ENCODE results near the gene WFDC1.

WFDC1 gene

GRCh38 chr16:84362471-84362941 lies 67.8 kb downstream of the WFDC1 start:
- in situ Hi-C loops (cut with MboI; ENCODE audit: low sequenced_read_pairs, unreplicated experiment), result no loop called here
- TF ChIP-seq, protein P1, sequence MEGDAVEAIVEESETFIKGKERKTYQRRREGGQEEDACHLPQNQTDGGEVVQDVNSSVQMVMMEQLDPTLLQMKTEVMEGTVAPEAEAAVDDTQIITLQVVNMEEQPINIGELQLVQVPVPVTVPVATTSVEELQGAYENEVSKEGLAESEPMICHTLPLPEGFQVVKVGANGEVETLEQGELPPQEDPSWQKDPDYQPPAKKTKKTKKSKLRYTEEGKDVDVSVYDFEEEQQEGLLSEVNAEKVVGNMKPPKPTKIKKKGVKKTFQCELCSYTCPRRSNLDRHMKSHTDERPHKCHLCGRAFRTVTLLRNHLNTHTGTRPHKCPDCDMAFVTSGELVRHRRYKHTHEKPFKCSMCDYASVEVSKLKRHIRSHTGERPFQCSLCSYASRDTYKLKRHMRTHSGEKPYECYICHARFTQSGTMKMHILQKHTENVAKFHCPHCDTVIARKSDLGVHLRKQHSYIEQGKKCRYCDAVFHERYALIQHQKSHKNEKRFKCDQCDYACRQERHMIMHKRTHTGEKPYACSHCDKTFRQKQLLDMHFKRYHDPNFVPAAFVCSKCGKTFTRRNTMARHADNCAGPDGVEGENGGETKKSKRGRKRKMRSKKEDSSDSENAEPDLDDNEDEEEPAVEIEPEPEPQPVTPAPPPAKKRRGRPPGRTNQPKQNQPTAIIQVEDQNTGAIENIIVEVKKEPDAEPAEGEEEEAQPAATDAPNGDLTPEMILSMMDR (IDR thresholded peaks at IDR 0.05; ENCODE audit: borderline replicate concordance, control extremely low read depth, extremely low read depth, insufficient read depth, missing control alignments), result no peak
- DNase-seq (ENCODE audit: low spot score), result no peak

- TF ChIP-seq, protein P1 (IDR thresholded peaks at IDR 0.05; ENCODE audit: borderline replicate concordance, control extremely low read depth, extremely low read depth, insufficient read depth, missing control alignments), result no peak
- in situ Hi-C loops (cut with MboI; ENCODE audit: low sequenced_read_pairs, unreplicated experiment), result no loop called here
- DNase-seq (ENCODE audit: low spot score), result no peak
Measured at GRCh38 chr16:84366208-84366607, 71.5 kb downstream of the WFDC1 start.

GRCh38 chr16:84367297-84367680 lies 72.6 kb downstream of the WFDC1 start:
- in situ Hi-C loops (cut with MboI; ENCODE audit: low sequenced_read_pairs, unreplicated experiment), result no loop called here
- TF ChIP-seq, protein P1 (IDR thresholded peaks at IDR 0.05; ENCODE audit: borderline replicate concordance, control extremely low read depth, extremely low read depth, insufficient read depth, missing control alignments), result no peak
- DNase-seq (ENCODE audit: low spot score), result no peak

- TF ChIP-seq, protein P1 (IDR thresholded peaks at IDR 0.05; ENCODE audit: borderline replicate concordance, control extremely low read depth, extremely low read depth, insufficient read depth, missing control alignments), result no peak
- in situ Hi-C loops (cut with MboI; ENCODE audit: low sequenced_read_pairs, unreplicated experiment), result no loop called here
- DNase-seq (ENCODE audit: low spot score), result no peak
Measured at GRCh38 chr16:84367750-84368307, 73.2 kb downstream of the WFDC1 start.

DNA sequence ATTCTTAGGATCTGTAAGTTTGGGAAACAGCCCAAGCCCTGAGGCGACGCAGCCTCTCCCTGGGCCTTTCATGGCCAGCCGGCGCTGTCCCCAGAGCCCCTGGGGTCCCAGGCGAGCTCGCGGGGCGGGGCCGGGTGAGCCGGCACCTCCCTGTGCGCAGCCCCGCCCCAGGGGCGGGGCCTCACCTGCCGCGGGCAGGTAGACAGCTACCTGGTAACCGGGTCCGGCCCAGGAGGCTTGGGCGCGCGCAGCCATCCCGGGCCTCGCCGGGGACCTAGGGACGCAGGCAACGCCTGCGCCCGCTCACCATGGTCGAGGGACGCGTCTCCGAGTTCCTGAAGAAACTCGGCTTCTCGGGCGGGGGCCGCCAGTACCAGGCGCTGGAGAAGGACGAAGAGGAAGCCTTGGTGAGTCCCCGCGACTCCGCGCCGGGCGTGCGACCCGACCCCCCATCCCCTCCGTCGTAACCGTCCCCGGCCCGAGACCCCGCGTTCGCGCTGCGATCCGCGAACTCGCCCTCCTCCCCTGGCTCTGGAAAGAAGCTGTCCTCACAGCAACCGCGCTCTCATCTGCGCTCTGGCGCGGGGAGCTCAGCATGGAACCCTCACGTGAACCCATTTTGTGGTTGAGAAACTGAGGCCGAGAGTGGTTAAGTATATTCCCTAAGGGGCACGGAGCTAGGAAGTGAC lies 73.8 kb downstream of the WFDC1 start, which contains the start of gene ATP2C2:
TSS of gene ATP2C2 (plus strand) at position 231 of the 689 bp plus-strand sequence. CDS start at position 309, 78 bp downstream.
- in situ Hi-C loops (cut with MboI; ENCODE audit: low sequenced_read_pairs, unreplicated experiment), result no loop called here
- TF ChIP-seq, protein P1 (IDR thresholded peaks at IDR 0.05; ENCODE audit: borderline replicate concordance, control extremely low read depth, extremely low read depth, insufficient read depth, missing control alignments), result no peak
- no peak for DNase-seq (ENCODE audit: low spot score)

DNA sequence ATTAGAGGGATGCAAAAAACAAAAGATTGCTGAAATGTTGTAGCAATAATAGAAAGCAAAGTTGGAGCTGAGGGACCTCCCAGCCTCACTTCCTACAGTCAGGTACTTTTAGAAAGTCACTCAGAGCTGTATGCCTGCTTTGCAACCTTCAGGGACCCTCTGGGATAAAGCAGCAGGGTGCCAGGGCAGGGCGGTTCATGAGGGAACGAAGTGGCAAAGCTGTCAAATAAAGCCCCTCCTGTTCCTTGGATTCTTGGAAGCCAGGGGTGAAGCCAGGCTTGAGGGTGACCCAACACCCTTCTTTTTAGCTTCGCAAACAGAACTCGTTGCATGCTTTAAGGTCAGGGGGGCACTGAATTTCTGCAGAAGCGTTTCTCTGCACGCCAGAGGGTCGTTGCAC lies 74.4 kb downstream of the WFDC1 start:
- TF ChIP-seq, protein P1 (IDR thresholded peaks at IDR 0.05; ENCODE audit: borderline replicate concordance, control extremely low read depth, extremely low read depth, insufficient read depth, missing control alignments), result no peak
- in situ Hi-C loops (cut with MboI; ENCODE audit: low sequenced_read_pairs, unreplicated experiment), result no loop called here
- DNase-seq (ENCODE audit: low spot score), result no peak

Data from GM13976 (cell line).